Fibroblast of lung (primary cell): ENCODE results near the gene MDC1.

Experiments
- EZH2 ChIP-seq: IDR thresholded peaks from 2 replicates; pipeline ENCODE4 v1.5.1; 2012; ENCODE audit warnings: low read length, control low read depth, mild to moderate bottlenecking; ENCODE audit errors: missing control alignments
- TF ChIP-seq, protein P1 (sequence below), 2 donors: IDR thresholded peaks in 1 of 2; conservative IDR thresholded peaks in 1 of 2; 1 replicate in 1 of 2; 2 replicates in 1 of 2; pipeline ENCODE4 v1.5.1; 2011 to 2012; ENCODE audit warnings: low read length in 2 of 2, control low read depth in 1 of 2, inconsistent platforms in 1 of 2, low read depth in 1 of 2, mild to moderate bottlenecking in 1 of 2

DNA sequence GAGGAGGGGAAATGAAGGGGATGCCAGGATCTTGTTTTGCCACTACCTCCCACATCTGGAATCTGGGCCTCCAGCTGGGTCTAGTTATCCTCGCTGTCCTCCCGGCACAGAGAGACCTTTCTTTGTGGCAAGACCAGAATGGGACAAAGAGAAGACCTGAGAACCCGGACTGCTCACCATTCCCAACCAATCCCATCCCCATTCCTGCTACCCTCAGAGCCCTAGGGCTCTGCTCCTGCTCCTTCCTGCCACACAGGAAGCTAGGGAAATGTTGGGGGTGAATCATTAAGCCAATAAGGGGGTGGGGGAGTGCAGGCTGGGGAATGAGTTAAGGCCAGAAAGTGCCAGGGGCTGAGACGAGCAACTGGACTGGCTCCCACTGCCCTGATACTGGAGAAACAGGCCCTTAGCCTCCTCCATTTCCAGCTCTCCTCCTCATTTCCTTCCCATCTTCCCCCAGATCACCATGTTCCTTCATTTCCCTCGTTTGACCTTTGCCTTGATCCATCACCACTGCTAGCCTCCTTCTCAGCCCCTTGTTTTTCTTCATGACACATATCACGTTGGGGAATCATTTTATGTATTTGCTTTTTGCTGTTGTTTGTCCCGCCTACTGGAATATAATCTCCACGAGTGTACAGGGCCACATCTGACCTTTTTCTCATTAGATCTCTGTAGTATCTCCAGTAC is 31.9 kb upstream of the MDC1 start:
- TF ChIP-seq, protein P1, sequence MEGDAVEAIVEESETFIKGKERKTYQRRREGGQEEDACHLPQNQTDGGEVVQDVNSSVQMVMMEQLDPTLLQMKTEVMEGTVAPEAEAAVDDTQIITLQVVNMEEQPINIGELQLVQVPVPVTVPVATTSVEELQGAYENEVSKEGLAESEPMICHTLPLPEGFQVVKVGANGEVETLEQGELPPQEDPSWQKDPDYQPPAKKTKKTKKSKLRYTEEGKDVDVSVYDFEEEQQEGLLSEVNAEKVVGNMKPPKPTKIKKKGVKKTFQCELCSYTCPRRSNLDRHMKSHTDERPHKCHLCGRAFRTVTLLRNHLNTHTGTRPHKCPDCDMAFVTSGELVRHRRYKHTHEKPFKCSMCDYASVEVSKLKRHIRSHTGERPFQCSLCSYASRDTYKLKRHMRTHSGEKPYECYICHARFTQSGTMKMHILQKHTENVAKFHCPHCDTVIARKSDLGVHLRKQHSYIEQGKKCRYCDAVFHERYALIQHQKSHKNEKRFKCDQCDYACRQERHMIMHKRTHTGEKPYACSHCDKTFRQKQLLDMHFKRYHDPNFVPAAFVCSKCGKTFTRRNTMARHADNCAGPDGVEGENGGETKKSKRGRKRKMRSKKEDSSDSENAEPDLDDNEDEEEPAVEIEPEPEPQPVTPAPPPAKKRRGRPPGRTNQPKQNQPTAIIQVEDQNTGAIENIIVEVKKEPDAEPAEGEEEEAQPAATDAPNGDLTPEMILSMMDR (conservative IDR thresholded peaks at IDR 0.05 in 1 of 2, IDR thresholded peaks at IDR 0.05 in 1 of 2; ENCODE audit: low read depth in 1 of 2, low read length in 2 of 2) = no peak
- TF ChIP-seq EZH2 = no peak
